GM19463 (cell line): ENCODE measurements around the gene COPB2.
"Not testable (repeated sequence)": the region's sequence is repeated elsewhere in the genome, so short reads cannot be mapped to it uniquely, and the experiment has no call there.

ENCODE experiments used
- ATAC-seq: cut with Tn5 transposase; IDR thresholded peaks from one replicate; pipeline ENCODE4 v1.9.1; 2021; ENCODE audit warnings: mild to moderate bottlenecking, moderate library complexity; ENCODE audit not compliant: unreplicated experiment

COPB2 gene

GRCh38 chr3:139389552-139390368 lies at the start of gene COPB2:
Gene COPB2 (minus strand): TSS chr3:139389647. CDS start chr3:139389550, 97 bp downstream.
- ATAC-seq: peak; percentile 98

GRCh38 chr3:139434764-139435307 lies 45.4 kb upstream of the COPB2 start:
- no peak for ATAC-seq

- no peak for ATAC-seq
These were observed 44.8 kb upstream of the COPB2 start for GRCh38 chr3:139434228-139434627.

DNA sequence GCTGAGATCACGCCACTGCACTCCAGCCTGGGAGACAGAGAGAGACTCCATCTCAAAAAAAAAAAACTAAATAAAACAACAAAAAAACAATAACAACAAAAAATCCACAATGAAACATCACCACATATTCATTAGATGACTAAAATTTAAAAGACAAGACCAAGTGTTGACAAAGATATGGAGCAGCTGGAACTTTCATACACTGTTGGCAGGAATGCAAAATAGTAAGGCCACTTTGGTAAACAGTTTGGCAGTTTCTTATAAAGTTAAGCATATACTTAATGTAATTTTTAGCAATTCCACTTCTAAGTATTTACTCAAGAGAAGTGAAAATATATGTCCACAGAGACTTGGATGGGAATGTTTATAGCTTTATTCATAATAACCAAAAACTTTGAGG lies 43.6 kb upstream of the COPB2 start:
- ATAC-seq: no peak

DNA sequence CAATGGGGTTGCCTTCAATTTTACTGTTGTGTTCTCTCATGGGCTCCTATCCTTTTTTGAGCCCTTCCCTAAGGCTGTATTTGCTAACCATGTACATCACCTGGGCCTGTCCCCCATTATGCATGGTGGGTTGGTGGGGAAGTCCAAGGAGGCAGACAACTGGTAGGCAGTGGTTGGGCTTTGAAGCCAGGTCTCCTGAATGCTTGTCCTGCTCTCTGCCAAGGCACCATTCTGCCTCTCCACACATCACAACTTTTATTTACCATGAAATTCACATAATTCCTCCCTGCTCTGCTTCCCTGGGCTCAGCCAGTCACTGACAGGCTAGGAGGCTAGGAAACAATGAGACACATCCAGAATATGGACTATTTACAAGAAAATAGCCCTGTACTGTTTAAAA lies 41.0 kb upstream of the COPB2 start:
- no peak for ATAC-seq

GRCh38 chr3:139427283-139428060 lies 38.0 kb upstream of the COPB2 start:
- ATAC-seq: peak; percentile 65

DNA sequence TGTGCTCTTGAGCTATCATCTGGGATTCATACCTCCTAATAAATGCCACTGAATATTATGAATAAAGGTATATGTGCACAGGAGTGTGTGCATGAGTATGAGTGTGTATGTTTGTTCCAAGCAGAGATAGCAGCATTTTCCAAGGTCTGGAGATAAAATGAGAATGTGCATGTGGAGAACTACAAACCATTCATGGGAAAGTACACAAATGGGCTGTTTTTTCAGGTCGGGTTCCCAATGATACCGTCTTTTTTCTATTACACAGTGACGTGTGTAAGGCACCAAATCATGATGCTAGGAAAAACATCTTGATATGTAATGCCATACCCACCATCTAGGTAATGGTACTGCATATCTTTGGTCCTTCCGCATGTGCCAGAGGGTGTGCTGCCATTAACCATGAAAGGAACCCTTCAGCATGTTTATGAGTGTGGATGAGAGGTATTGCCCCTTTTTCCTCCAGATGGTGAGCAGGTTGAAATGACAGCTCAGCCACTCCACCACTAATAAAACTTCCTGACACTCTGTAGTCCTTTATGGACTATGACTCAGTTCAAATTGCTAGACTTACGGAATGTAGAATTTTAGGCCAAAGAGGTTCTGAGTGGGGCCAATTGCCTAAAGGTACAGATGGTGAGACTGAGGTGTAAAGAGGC lies 36.4 kb upstream of the COPB2 start:
- no peak for ATAC-seq

GRCh38 chr3:139423232-139423631 lies 33.8 kb upstream of the COPB2 start:
- ATAC-seq: no peak

DNA sequence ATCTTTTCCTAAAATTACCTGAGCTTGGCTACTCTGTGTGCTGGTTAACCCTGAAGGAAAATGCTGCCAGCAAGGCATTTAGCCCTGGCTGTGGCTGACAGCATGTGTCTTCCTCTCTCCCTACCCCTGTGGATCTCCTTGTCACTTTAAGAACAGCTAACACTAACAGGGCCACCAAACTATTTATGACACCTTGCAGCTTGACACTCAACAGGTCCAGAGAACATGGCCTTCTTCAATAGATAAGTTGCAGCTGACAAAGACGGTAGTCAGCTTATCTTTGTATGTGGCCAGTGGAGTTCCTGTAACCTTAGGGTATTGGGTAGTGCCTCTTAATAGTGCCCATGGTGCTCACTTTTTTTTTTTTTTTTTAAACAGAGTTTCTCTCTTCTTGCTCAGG lies 32.0 kb upstream of the COPB2 start:
- no peak for ATAC-seq

- ATAC-seq: no peak
These were observed 31.6 kb upstream of the COPB2 start for GRCh38 chr3:139421040-139421439.

DNA sequence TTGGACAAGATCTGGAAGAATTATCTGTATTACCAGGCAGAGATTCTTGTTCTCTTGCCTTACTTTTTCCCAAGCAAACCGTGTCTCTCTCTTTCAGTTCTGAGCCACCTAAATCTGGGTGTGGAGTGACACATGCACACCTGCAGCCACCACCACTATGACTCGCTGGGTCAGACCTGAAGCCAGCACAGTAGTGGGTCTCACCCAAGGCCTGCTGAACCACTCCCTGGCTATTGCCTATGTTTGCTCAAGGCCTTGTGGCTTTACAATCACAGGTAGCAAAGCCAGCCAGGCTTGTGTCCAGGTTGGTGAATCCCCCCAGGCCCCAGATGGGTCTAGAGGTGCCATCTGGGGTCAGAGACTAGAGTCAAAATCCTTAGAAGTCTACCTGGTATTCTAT lies 28.7 kb upstream of the COPB2 start:
- ATAC-seq: no peak

GRCh38 chr3:139416275-139416674 lies 26.8 kb upstream of the COPB2 start:
- ATAC-seq: no peak

DNA sequence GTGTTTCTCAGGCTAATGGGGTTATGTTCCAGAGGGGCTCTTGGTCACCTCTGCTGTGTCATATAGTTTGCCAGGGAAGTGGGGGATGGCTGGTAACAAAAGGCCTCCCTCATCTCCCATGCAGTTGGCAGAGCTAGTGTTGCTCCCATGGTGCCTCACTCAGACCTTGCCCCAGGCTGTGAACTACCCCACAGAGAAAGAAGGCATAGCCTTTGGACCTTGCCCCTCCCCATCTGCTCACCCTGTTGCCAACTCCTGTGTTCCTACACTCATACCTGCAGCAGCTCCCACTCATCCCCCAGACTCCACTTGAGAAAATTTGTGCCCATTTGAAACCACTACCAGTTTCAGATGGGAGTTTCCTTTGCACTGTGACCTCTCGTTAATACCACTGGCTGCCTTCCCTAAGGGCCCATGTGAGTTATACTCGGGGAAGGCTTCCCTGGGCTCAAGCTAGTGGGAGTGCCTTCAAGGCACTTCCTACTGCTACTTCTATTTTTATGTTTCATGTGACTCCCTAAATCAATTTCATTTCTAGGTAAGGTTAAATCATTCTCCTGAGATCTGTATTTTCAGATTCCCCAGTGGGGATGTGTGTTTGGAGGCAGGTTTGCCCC lies 25.3 kb upstream of the COPB2 start:
- ATAC-seq: no peak

DNA sequence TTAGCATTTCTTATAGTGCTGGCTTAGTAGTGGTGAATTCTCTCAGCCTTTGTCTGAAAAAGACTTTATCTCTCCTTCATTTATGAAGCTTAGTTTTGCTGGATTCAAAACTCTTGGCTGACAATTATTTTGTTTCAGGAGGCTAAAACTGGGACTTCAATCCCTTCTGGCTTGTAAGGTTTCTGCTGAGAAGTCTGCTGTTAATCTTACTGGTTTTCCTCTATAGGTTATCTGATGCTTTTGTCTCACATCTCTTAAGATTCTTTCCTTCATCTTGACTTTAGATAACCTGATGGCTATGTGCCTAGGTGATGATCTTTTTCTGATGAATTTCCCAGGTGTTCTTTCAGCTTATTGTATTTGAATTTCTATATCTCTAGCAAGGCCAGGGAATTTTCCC lies 23.4 kb upstream of the COPB2 start:
- not testable (repeated sequence) for ATAC-seq

GRCh38 chr3:139401155-139401554 lies 11.7 kb upstream of the COPB2 start:
- ATAC-seq: not testable (repeated sequence)

DNA sequence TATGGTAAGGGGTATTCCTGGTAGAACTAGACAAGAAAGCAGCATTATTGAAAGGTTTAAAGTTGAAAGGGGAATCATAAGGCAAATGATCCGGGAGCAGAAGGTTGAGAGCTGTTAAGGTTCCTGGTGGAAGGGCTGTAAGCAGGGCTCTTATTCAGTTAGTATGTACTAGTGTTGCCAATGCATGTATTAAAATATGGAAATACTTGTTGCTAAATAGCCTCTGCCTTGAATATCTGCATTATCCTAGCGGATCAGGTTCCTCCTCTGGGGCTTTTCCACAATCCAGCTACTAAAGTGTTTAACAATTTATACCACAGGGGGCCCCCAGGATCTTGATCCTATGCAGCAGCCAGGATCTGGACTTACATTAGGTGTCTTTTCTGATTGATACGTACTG lies 7.3 kb upstream of the COPB2 start:
- ATAC-seq: no peak

DNA sequence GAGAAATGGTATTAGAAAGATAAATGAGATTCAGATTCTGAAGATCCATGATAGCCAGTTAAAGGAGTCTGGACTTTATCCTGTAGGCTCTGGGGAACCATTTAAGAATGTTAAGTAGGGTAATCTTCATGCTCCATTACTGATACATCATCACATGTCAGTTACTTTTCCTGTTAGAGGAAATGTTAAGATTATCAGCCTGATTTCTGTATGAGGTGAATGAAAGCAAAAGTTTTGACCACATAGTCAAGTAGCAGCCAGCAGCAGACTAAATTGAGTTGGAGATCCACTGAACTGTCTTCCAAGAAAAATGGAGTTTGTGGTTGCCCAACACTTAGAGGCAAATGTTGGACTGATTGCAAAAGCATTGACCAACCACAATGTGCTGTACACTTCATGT lies 4.7 kb upstream of the COPB2 start:
- ATAC-seq: no peak

DNA sequence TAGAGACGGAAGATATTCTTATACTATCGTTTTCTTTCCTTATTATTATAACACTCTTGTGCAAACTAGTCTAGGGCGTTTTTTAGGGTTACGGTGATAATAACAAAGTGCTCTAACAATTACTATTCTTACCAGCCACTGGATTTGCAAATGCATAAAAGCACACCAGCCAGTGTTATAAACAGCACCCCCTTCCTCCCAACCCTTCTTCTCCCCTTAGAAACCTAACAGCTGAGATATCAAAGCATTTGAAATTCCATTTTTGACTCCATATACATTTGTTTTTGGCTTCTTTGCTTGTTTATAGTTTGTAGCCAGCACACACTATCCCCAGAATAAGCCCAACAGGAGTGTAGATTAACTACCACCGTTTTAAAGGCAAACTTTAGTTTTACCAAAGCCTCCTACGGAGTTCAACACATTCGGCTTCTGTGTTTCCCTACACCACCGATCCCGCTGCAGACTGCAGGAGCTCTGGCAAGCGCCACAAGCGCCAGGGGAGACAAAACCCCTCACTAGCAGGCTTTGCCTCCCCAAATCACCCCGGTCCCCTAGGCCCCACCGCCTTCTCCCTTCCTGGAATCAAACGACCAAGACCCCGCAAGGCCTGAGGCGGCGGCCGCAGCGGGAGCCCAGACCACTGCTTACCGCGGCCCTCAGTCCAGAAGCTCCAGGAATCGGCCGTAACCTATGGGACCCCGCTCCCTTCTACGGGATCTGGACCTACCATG lies 461 bp downstream of the COPB2 start:
- peak; percentile 4 for ATAC-seq

DNA sequence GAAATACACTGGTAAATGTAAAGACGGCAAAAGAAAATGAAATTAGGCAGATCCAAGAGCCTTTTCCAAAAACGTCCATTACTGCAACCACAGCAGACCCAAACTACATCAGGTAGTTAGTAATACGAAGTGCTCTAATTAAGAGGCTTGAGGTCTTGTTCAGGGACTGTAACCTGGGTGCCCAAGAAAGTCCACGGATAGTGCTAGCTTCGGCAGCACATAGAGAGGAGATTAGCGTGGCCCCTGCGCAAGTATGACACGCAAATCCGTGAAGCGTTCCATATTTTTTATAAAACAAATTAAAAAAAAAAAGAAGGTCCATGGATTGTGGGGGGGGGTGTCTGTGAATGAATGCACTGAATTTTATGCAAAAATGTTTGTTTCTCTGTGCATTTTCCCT lies 1.4 kb downstream of the COPB2 start:
- no peak for ATAC-seq

DNA sequence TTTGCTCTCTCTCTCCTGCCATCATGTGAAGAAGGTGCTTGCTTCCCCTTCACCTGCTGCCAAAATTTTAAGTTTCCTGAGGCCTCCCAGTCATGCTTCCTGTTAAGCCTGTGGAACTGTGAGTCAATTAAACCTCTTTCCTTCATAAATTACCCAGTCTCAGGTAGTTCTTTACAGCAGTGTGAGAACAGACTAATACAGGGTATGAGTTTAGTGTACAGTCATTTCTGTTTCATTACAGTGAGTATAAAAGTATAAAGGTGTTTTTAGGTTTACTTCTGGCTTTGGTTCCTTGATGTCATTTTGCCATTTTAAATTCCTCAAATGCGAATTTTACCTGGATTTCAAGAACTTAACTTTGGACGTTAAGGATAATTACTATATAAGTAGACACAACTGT lies 7.2 kb downstream of the COPB2 start:
- ATAC-seq: not testable (repeated sequence)
